Uterus (tissue), 2 donors: ENCODE data around the gene RAB35.

Experiments
- CTCF ChIP-seq, 4 experiments: fragments of 200-600 bp in 2 of 4; fragments of 450-650 bp in 2 of 4; sonication (generic) in 2 of 4; IDR thresholded peaks; one replicate each; pipeline ENCODE4 v1.5.1; 2016 to 2019; ENCODE audit warnings: antibody characterized with exemption in 4 of 4, mild to moderate bottlenecking in 2 of 4, moderate library complexity in 1 of 4
- POLR2A ChIP-seq, 2 donors: fragments of 450-650 bp; IDR thresholded peaks; one replicate each; pipeline ENCODE4 v1.6.1; 2016; ENCODE audit warnings: antibody characterized with exemption in 2 of 2, mild to moderate bottlenecking in 1 of 2, moderate library complexity in 1 of 2

DNA sequence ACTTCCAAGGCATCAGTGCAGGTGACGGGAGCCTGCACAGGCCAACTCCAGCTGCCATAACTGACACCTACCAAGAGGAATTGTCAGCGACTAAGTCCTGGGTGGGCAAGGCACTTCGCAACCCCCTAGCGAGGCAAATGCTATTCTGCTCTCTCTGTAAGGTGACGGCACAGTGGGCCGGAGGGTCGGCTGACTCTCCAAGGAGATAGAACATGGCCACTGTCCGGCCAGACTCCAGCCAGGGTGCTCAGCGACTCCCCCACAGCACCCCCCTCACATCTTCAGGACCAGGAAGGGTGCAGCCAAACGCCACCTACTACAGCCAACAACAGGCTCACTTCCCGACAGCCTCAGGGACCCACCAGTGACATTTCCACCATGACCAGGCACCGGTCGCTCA is 13.2 kb downstream of the RAB35 start:
- TF ChIP-seq POLR2A (IDR thresholded peaks at IDR 0.05) = no peak
- TF ChIP-seq CTCF (IDR thresholded peaks at IDR 0.05) = no peak
